Glutamatergic neuron (in vitro differentiated cells): Measurements from ENCODE around the gene CCN6. TPM values are rescaled to one million over a fixed set of nuclear protein-coding genes. Genes with fewer than 3 reads are reported as not detected.

ENCODE experiments used
- DNase-seq: peaks from one replicate; pipeline ENCODE4 v3.0.0; 2022
- H3K27ac Mint-ChIP-seq: one replicate; pipeline ENCODE4 v1.8.0; 2020; ENCODE audit warnings: mild to moderate bottlenecking, mixed read lengths, inconsistent platforms; ENCODE audit not compliant: unreplicated experiment
- H3K27me3 Mint-ChIP-seq: one replicate; pipeline ENCODE4 v1.8.0; 2020; ENCODE audit warnings: mild to moderate bottlenecking, moderate library complexity, mixed read lengths, inconsistent platforms; ENCODE audit not compliant: unreplicated experiment
- H3K36me3 Mint-ChIP-seq: one replicate; pipeline ENCODE4 v1.8.0; 2020; ENCODE audit warnings: mild to moderate bottlenecking, mixed read lengths, inconsistent platforms; ENCODE audit not compliant: unreplicated experiment
- H3K4me1 Mint-ChIP-seq: one replicate; pipeline ENCODE4 v1.8.0; 2020; ENCODE audit warnings: mild to moderate bottlenecking, low read depth, mixed read lengths, inconsistent platforms; ENCODE audit not compliant: unreplicated experiment
- H3K4me3 Mint-ChIP-seq: one replicate; pipeline ENCODE4 v1.8.0; 2020; ENCODE audit warnings: mild to moderate bottlenecking, mixed read lengths, inconsistent platforms; ENCODE audit not compliant: unreplicated experiment
- H3K9me3 Mint-ChIP-seq: one replicate; pipeline ENCODE4 v1.8.0; 2020; ENCODE audit warnings: mild to moderate bottlenecking, moderate library complexity, mixed read lengths, inconsistent platforms; ENCODE audit not compliant: unreplicated experiment
- CTCF ChIP-seq: fragments of 200-600 bp; sonication (generic); IDR thresholded peaks from one replicate; pipeline ENCODE4 v1.5.0; 2021; ENCODE audit not compliant: partially characterized antibody, unreplicated experiment
- long read RNA-seq: library from polyadenylated mRNA; unstranded; transcript quantifications from one replicate; pipeline ENCODE4 v2.0.0, GENCODE V29; 2020; ENCODE audit not compliant: unreplicated experiment
- total RNA-seq: library from RNA; stranded (reverse); fragmentation: NEBNext Ultra II Directional; extraction: Animal tissue kit (Norgen Biotek cat#: 25700); gene quantifications from one replicate; pipeline ENCODE4 v1.2.1, GENCODE V29; 2021; ENCODE audit not compliant: unreplicated experiment

CCN6 gene
- not detected for total RNA-seq
- long read RNA-seq = 0 reads

- Mint-ChIP-seq H3K4me3 (no peak within 1 kb of the TSS), H3K27ac (no peak within 1 kb of the TSS), H3K9me3 (peaks cover 7% of the 10 kb centered on the region), H3K36me3 (no peaks in the 10 kb centered on the region), H3K27me3 (no peaks in the 10 kb centered on the region), H3K4me1 (no peaks in the 10 kb centered on the region)
- no peak for DNase-seq
- TF ChIP-seq CTCF = no peak
These were observed at the start of gene CCN6 for GRCh38 chr6:112054001-112054400. TSS of gene CCN6 (plus strand) at chr6:112054104. CDS start at chr6:112054358, 254 bp downstream.

GRCh38 chr6:112004201-112005012, 49.5 kb upstream of the CCN6 start:
- Mint-ChIP-seq H3K4me3 (no peak overlapping the region), H3K27ac (no peak overlapping the region), H3K27me3 (peaks cover 2% of the 10 kb centered on the region), H3K9me3 (peaks cover 2% of the 10 kb centered on the region), H3K36me3 (no peaks in the 10 kb centered on the region), H3K4me1 (peaks cover 3% of the 10 kb centered on the region)
- no peak for TF ChIP-seq CTCF
- no peak for DNase-seq

GRCh38 chr6:112005013-112005371, 48.9 kb upstream of the CCN6 start:
- no peak for TF ChIP-seq CTCF
- Mint-ChIP-seq H3K9me3 (peaks cover 2% of the 10 kb centered on the region), H3K4me3 (no peak overlapping the region), H3K27ac (no peak overlapping the region), H3K4me1 (peaks cover 3% of the 10 kb centered on the region), H3K27me3 (peaks cover 2% of the 10 kb centered on the region), H3K36me3 (no peaks in the 10 kb centered on the region)
- DNase-seq = no peak

- TF ChIP-seq CTCF = no peak
- Mint-ChIP-seq H3K36me3 (no peaks in the 10 kb centered on the region), H3K4me1 (peaks cover 3% of the 10 kb centered on the region), H3K27ac (no peak overlapping the region), H3K4me3 (no peak overlapping the region), H3K27me3 (peaks cover 2% of the 10 kb centered on the region), H3K9me3 (peaks cover 2% of the 10 kb centered on the region)
- DNase-seq = no peak
These were observed 46.6 kb upstream of the CCN6 start for GRCh38 chr6:112007254-112007653.

- peaks cover 3% of the 10 kb centered on the region for H3K4me1 Mint-ChIP-seq
- no peak overlapping the region for H3K4me3 Mint-ChIP-seq
- DNase-seq = no peak
- TF ChIP-seq CTCF = no peak
- peaks cover 2% of the 10 kb centered on the region for H3K9me3 Mint-ChIP-seq
- H3K27ac Mint-ChIP-seq = no peak overlapping the region
- no peaks in the 10 kb centered on the region for H3K36me3 Mint-ChIP-seq
- peaks cover 2% of the 10 kb centered on the region for H3K27me3 Mint-ChIP-seq
These were observed 46.1 kb upstream of the CCN6 start for GRCh38 chr6:112007805-112008204.
